Ovary (tissue), 9 donors: ENCODE measurements around the gene TOP1. TPM values are rescaled to one million over a fixed set of nuclear protein-coding genes. Genes with fewer than 3 reads are reported as not detected.

ENCODE experiments used
- DNase-seq, 5 donors: peaks; one replicate each; pipeline ENCODE4 v3.0.0-alpha.2; 2019 to 2020
- H3K27ac ChIP-seq, 2 donors: fragments of 200-600 bp; one replicate each; pipeline versions ENCODE4 v1.5.1 to v1.8.0; 2019 to 2022
- H3K27me3 ChIP-seq: fragments of 200-600 bp; one replicate; pipeline ENCODE4 v1.8.0; 2022
- H3K36me3 ChIP-seq: fragments of 200-600 bp; sonication (generic); one replicate; pipeline ENCODE4 v1.5.1; 2019
- H3K4me1 ChIP-seq: one replicate; pipeline ENCODE4 v1.8.1; 2013; ENCODE audit warnings: mild to moderate bottlenecking, moderate library complexity; ENCODE audit not compliant: insufficient read depth
- H3K4me3 ChIP-seq: fragments of 200-600 bp; sonication (generic); one replicate; pipeline ENCODE4 v1.5.1; 2017
- H3K9me3 ChIP-seq, 2 donors: fragments of 200-600 bp in 1 of 2; sonication (generic) in 1 of 2; one replicate each; pipeline versions ENCODE4 v1.5.1 to v1.8.1; 2013 to 2019; ENCODE audit warnings: mild to moderate bottlenecking in 1 of 2, moderate library complexity in 1 of 2
- EP300 ChIP-seq: sonication (generic); formaldehyde crosslinking; IDR thresholded peaks from one replicate; pipeline ENCODE4 v1.6.1; 2017; ENCODE audit warnings: antibody characterized with exemption
- POLR2A ChIP-seq: fragments of 450-650 bp; IDR thresholded peaks from one replicate; pipeline ENCODE4 v1.6.1; 2017; ENCODE audit warnings: antibody characterized with exemption, mild to moderate bottlenecking, moderate library complexity
- WGBS, 3 donors: extraction: QIAGEN DNeasy Blood & Tissue Kit in 1 of 3; methylation state at CpG; one replicate each; pipeline versions ENCODE4 v1.1.5 to v1.1.7; 2013 to 2017; 5-methylcytosine and 5-hydroxymethylcytosine counted together
- intact Hi-C, 4 donors: fragments of 100-400 bp; cut with DNase I; formaldehyde crosslinking; loops; one replicate each; pipeline versions ENCODE4 v1.11.0 to v1.15.1; 2022 to 2023
- polyA plus RNA-seq, 2 donors: library from polyadenylated mRNA; stranded (reverse); fragments of 200-250 nt in 1 of 2; fragments of 350-450 nt in 1 of 2; fragmentation: Illumina TruSeq in 1 of 2; extraction: RNeasy Lipid Tissue Mini Kit (QIAGEN cat#74804) in 1 of 2; gene quantifications; one replicate each; pipeline ENCODE4 v1.2.3, GENCODE V29; 2013 to 2014
- total RNA-seq, 7 donors: library from RNA; depleted of rRNA in 2 of 7; stranded (reverse); fragments of >200 nt in 2 of 7; fragmentation: NEBNext Ultra II Directional in 3 of 7; extraction: Animal tissue kit (Norgen Biotek cat#: 25700) in 3 of 7; gene quantifications; one replicate each; pipeline versions ENCODE4 v1.1.0 to v1.2.4, GENCODE V29; 2016 to 2023
- TF ChIP-seq, protein P1 (sequence below), 3 donors: fragments of 450-650 bp in 2 of 3; fragments of 200-600 bp in 1 of 3; IDR thresholded peaks; one replicate each; pipeline versions ENCODE4 v1.5.1 to v1.8.0; 2016 to 2022; ENCODE audit warnings: antibody characterized with exemption in 3 of 3, mild to moderate bottlenecking in 1 of 3
- donor health status: DM: no; HTN: no; CAD: no; lungs with moderate emphysema.
- donor health status: DM: no; HTN: no; CAD: no.
- donor health status: Bipolar disorder and iron deficiency.
- donor health status: DM: yes; HTN: yes; CAD: no.
- donor health status: DM: no; HTN: no; CAD: no.
- donor health status: DM: yes; HTN: yes; CAD: no.

TOP1 gene
- total and polyA plus RNA-seq, 9 donors, result 20.9 to 48.4 (median 35.6) TPM

- H3K4me3 ChIP-seq, result no peak overlapping the region
- no peaks in the 10 kb centered on the region for H3K4me1 ChIP-seq
- WGBS, 3 donors, result 29 to 31% (median 29%) methylated on average over 10 of the region's 10 CpGs
- no peaks in the 10 kb centered on the region for H3K9me3 ChIP-seq
- no peaks in the 10 kb centered on the region for H3K27me3 ChIP-seq
- intact Hi-C loops, result loop anchor here (5.0 to 10.0 kb wide), 4 partner anchors 97 to 107 kb away; no protein-coding TSS in a partner anchor
- no peaks in the 10 kb centered on the region for H3K36me3 ChIP-seq
- DNase-seq, result peak; percentile 67 to 82 (median 74)
- no peak for TF ChIP-seq EP300
- TF ChIP-seq, protein P1, sequence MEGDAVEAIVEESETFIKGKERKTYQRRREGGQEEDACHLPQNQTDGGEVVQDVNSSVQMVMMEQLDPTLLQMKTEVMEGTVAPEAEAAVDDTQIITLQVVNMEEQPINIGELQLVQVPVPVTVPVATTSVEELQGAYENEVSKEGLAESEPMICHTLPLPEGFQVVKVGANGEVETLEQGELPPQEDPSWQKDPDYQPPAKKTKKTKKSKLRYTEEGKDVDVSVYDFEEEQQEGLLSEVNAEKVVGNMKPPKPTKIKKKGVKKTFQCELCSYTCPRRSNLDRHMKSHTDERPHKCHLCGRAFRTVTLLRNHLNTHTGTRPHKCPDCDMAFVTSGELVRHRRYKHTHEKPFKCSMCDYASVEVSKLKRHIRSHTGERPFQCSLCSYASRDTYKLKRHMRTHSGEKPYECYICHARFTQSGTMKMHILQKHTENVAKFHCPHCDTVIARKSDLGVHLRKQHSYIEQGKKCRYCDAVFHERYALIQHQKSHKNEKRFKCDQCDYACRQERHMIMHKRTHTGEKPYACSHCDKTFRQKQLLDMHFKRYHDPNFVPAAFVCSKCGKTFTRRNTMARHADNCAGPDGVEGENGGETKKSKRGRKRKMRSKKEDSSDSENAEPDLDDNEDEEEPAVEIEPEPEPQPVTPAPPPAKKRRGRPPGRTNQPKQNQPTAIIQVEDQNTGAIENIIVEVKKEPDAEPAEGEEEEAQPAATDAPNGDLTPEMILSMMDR (IDR thresholded peaks at IDR 0.05), result peak; percentile 24 to 82 (median 53)
- H3K27ac ChIP-seq, result no peak overlapping the region
Measured at GRCh38 chr20:40990542-40991120, 38.0 kb upstream of the TOP1 start.

DNA sequence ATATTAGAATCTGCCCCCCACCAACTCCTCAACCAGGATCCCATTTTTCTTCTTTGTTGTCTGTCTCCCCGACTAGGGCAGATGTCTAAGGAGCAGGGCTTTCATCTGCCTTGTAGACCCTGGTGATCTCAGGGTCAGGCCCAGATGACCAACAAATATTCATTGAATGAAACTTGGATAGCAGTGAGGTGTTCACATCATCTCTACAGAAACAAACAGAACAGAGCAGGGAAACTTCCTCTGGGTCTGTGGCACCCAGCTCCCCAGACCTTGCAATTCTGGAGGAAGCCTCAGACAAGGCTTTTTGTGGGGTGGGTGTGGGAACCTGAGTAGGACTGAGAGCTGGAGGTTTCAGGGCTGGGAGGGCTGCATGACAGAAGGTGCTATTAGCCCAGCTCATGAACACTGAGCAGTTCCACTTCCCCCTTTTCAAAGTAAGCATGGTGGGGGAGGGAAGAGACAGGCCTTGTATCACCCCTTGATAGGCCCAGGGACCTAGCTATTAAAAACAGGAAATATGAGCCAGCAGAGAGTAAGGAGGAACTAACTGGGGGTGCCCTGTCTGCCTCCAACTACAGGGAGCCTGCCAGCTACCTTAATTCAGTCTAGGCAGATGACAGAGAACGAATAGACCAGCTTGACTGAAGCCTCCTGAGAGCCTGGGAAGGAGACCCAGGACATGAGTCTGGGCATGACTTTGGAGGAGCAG, 37.3 kb upstream of the TOP1 start:
- Histone ChIP-seq H3K4me1 (no peaks in the 10 kb centered on the region), H3K27me3 (no peaks in the 10 kb centered on the region), H3K4me3 (no peak overlapping the region), H3K9me3 (no peaks in the 10 kb centered on the region), H3K36me3 (no peaks in the 10 kb centered on the region), H3K27ac (no peak overlapping the region)
- DNase-seq, result no peak
- 86 to 96% (median 92%) methylated on average over 2 of the region's 2 CpGs for WGBS, 3 donors
- TF ChIP-seq, protein P1 (IDR thresholded peaks at IDR 0.05), result no peak
- no peak for TF ChIP-seq POLR2A
- no peak for TF ChIP-seq EP300
- intact Hi-C loops, result loop anchor here (5.0 to 10.0 kb wide), 4 partner anchors 96 to 106 kb away; no protein-coding TSS in a partner anchor

DNA sequence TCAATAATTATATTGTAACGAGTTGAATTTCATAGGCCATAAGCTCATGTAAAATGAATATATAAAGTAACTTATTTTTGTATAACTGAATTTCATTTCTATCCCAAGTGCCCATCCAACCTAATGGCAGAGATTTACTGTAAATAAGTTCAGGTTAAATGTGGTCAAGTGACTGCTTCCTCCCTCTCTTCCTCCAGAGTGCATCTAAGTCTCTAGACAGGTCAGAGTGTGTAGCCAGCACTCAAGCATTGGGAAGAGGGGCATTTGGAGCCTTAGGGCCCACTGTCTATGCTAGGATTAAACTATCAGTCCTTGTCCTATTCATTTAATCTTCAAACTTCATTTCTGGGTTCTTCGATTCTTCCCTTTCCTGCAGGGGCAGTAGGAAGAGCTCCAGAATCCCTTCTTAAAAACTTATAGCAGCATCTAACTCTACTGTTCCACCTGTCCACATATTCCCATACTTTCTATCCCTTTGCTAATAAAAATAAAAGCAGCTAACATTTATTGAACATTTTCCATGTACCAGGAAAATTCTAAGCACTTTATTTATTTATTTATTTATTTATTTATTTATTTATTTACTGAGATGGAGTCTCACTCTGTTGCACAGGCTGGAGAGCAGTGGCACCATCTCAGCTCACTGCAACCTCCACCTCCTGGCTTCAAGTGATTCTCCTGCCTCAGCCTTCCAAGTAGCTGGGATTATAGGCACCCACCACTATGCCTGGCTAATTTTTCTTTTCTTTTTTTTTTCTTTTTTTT, 36.1 kb upstream of the TOP1 start:
- no peak for DNase-seq
- no peak for TF ChIP-seq POLR2A
- Histone ChIP-seq H3K4me1 (no peaks in the 10 kb centered on the region), H3K36me3 (no peaks in the 10 kb centered on the region), H3K27ac (no peak overlapping the region), H3K27me3 (no peaks in the 10 kb centered on the region), H3K4me3 (no peak overlapping the region), H3K9me3 (no peaks in the 10 kb centered on the region)
- intact Hi-C loops, result loop anchor here (5.0 to 10.0 kb wide), 4 partner anchors 95 to 105 kb away; no protein-coding TSS in a partner anchor
- WGBS, 3 donors, result 91 to 98% (median 93%) methylated on average over 2 of the region's 2 CpGs

GRCh38 chr20:40993794-40994540, 34.7 kb upstream of the TOP1 start:
- Histone ChIP-seq H3K9me3 (no peaks in the 10 kb centered on the region), H3K4me1 (no peaks in the 10 kb centered on the region), H3K36me3 (no peaks in the 10 kb centered on the region), H3K4me3 (no peak overlapping the region), H3K27me3 (no peaks in the 10 kb centered on the region), H3K27ac (no peak overlapping the region)
- intact Hi-C loops, result loop anchor here (5.0 to 10.0 kb wide), 4 partner anchors 93 to 103 kb away; no protein-coding TSS in a partner anchor
- 89 to 94% (median 89%) methylated on average over 5 of the region's 5 CpGs for WGBS, 3 donors
- TF ChIP-seq EP300, result no peak
- no peak for TF ChIP-seq POLR2A
- no peak for DNase-seq

DNA sequence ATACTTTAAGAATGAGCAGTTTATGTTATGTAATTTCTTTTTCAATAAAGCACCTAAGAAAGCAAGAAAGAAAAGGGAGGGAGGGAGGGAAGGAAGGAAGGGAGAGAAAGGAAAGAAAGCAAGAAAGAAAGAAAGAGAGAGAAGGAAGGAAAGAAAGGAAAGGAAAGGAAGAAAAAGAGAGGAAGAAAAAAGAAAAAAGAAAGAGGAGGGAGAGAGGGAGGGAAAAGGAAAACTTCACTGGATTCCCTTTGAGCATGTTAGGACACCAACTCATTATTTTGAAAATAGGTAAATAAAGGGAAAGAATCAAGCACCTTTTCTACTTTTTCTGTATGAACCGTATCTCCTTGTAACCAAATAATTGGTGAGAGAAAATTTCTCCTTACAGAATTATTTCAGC, 32.3 kb upstream of the TOP1 start:
- Histone ChIP-seq H3K36me3 (no peaks in the 10 kb centered on the region), H3K27me3 (no peaks in the 10 kb centered on the region), H3K9me3 (no peaks in the 10 kb centered on the region), H3K4me3 (no peak overlapping the region), H3K4me1 (no peaks in the 10 kb centered on the region), H3K27ac (no peak overlapping the region)
- WGBS, 3 donors, result 41 to 79% (median 56%) methylated on average over 1 of the region's 1 CpG
- DNase-seq, result no peak
- TF ChIP-seq EP300, result no peak
- TF ChIP-seq, protein P1 (IDR thresholded peaks at IDR 0.05), result no peak
- no peak for TF ChIP-seq POLR2A
- intact Hi-C loops, result loop anchor here in 1 of 4 donors (10.0 kb wide), 1 partner anchor 98 kb away; no protein-coding TSS in a partner anchor
